SK-N-SH treated with all-trans-retinoic acid at 6 μM for 48 hours (cell line): ENCODE results near the gene LRRK1.

Experiments
- ATAC-seq: fragments of 200-7000 bp; cut with Tn5 transposase; 3 replicates; pipeline ENCODE4 v1.9.1; 2020; ENCODE audit warnings: mild to moderate bottlenecking, moderate library complexity
- BACH2 ChIP-seq: fragments of 250-450 bp; sonication (Bioruptor Pico); IDR thresholded peaks from 2 replicates; pipeline ENCODE4 v1.9.0; 2021; ENCODE audit warnings: mild to moderate bottlenecking, borderline replicate concordance
- CSDC2 ChIP-seq: fragments of 250-450 bp; sonication (Bioruptor Pico); IDR thresholded peaks from 2 replicates; pipeline ENCODE4 v1.5.0; 2020; ENCODE audit warnings: mild to moderate bottlenecking, moderate library complexity
- ISL1 ChIP-seq: fragments of 250-450 bp; sonication (Bioruptor Pico); IDR thresholded peaks from 2 replicates; pipeline ENCODE4 v2.1.2; 2022; ENCODE audit warnings: mild to moderate bottlenecking, moderate library complexity
- PATZ1 ChIP-seq: fragments of 250-450 bp; sonication (Bioruptor Pico); IDR thresholded peaks from 2 replicates; pipeline ENCODE4 v1.8.0; 2020; ENCODE audit warnings: mild to moderate bottlenecking, moderate library complexity, borderline replicate concordance
- PPARA ChIP-seq: fragments of 250-450 bp; sonication (Bioruptor Pico); IDR thresholded peaks from 2 replicates; pipeline ENCODE4 v1.5.0; 2020; ENCODE audit warnings: mild to moderate bottlenecking, borderline replicate concordance
- RARB ChIP-seq: fragments of 250-450 bp; sonication (Bioruptor Pico); IDR thresholded peaks from 2 replicates; pipeline ENCODE4 v1.8.0; 2021; ENCODE audit warnings: mild to moderate bottlenecking, moderate library complexity
- SNAI2 ChIP-seq: fragments of 250-450 bp; sonication (Bioruptor Pico); IDR thresholded peaks from 2 replicates; pipeline ENCODE4 v1.5.0; 2020; ENCODE audit warnings: mild to moderate bottlenecking, moderate library complexity
- TCF4 ChIP-seq: fragments of 250-450 bp; sonication (Bioruptor Pico); IDR thresholded peaks from 2 replicates; pipeline ENCODE4 v1.8.0; 2021; ENCODE audit warnings: mild to moderate bottlenecking, moderate library complexity, borderline replicate concordance
- TOX ChIP-seq: fragments of 250-450 bp; sonication (Bioruptor Pico); IDR thresholded peaks from 2 replicates; pipeline ENCODE4 v1.8.0; 2021; ENCODE audit warnings: mild to moderate bottlenecking, moderate library complexity, borderline replicate concordance
- TSHZ2 ChIP-seq: fragments of 250-450 bp; sonication (Bioruptor Pico); IDR thresholded peaks from 2 replicates; pipeline ENCODE4 v1.5.0; 2020; ENCODE audit warnings: mild to moderate bottlenecking, moderate library complexity
- ZC3H10 ChIP-seq: fragments of 250-450 bp; sonication (Bioruptor Pico); IDR thresholded peaks from 2 replicates; pipeline ENCODE4 v1.5.1; 2021; ENCODE audit warnings: mild to moderate bottlenecking, moderate library complexity
- ZFP3 ChIP-seq: fragments of 250-450 bp; sonication (Bioruptor Pico); IDR thresholded peaks from 2 replicates; pipeline ENCODE4 v1.5.0; 2020; ENCODE audit warnings: mild to moderate bottlenecking, moderate library complexity
- ZNF565 ChIP-seq: fragments of 450-650 bp; formaldehyde crosslinking; conservative IDR thresholded peaks from 2 replicates; pipeline ENCODE4 v1.5.0; 2020; ENCODE audit warnings: low read depth, mild to moderate bottlenecking, moderate library complexity
- ZNF70 ChIP-seq: fragments of 450-650 bp; formaldehyde crosslinking; IDR thresholded peaks from 2 replicates; pipeline ENCODE4 v1.5.0; 2020; ENCODE audit warnings: mild to moderate bottlenecking, moderate library complexity
- ZNF8 ChIP-seq: fragments of 450-650 bp; formaldehyde crosslinking; IDR thresholded peaks from 2 replicates; pipeline ENCODE4 v1.5.0; 2020; ENCODE audit warnings: mild to moderate bottlenecking, moderate library complexity
- TF ChIP-seq, protein P1 (sequence below): fragments of 250-450 bp; sonication (Bioruptor Pico); IDR thresholded peaks from 2 replicates; pipeline ENCODE4 v1.5.1; 2020; ENCODE audit warnings: low read depth, mild to moderate bottlenecking, moderate library complexity
- TF ChIP-seq, protein P2 (sequence below): fragments of 250-450 bp; sonication (Bioruptor Pico); IDR thresholded peaks from 2 replicates; pipeline ENCODE4 v1.8.0; 2021; ENCODE audit warnings: low read depth, mild to moderate bottlenecking, moderate library complexity, borderline replicate concordance
- TF ChIP-seq, protein P3 (sequence below): fragments of 250-450 bp; sonication (Bioruptor Pico); IDR thresholded peaks from 2 replicates; pipeline ENCODE4 v1.5.1; 2021; ENCODE audit warnings: mild to moderate bottlenecking, moderate library complexity

The LRRK1 gene

GRCh38 chr15:100926971-100927756, 8.0 kb downstream of the LRRK1 start:
- TF ChIP-seq BACH2 (CRISPR knock-in tag) (no peak), RARB (CRISPR knock-in tag) (no peak), SNAI2 (CRISPR knock-in tag) (no peak), ZFP3 (CRISPR knock-in tag) (no peak), TCF4 (CRISPR knock-in tag) (no peak), ISL1 (CRISPR knock-in tag) (no peak)
- no peak for ATAC-seq

- ATAC-seq: no peak
- no peak for TF ChIP-seq TOX (CRISPR knock-in tag)
- TF ChIP-seq, protein P1, sequence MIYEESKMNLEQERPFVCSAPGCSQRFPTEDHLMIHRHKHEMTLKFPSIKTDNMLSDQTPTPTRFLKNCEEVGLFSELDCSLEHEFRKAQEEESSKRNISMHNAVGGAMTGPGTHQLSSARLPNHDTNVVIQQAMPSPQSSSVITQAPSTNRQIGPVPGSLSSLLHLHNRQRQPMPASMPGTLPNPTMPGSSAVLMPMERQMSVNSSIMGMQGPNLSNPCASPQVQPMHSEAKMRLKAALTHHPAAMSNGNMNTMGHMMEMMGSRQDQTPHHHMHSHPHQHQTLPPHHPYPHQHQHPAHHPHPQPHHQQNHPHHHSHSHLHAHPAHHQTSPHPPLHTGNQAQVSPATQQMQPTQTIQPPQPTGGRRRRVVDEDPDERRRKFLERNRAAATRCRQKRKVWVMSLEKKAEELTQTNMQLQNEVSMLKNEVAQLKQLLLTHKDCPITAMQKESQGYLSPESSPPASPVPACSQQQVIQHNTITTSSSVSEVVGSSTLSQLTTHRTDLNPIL (CRISPR knock-in tag): no peak
- no peak for TF ChIP-seq SNAI2 (CRISPR knock-in tag)
- TF ChIP-seq ZNF8: no peak
- TF ChIP-seq, protein P2, sequence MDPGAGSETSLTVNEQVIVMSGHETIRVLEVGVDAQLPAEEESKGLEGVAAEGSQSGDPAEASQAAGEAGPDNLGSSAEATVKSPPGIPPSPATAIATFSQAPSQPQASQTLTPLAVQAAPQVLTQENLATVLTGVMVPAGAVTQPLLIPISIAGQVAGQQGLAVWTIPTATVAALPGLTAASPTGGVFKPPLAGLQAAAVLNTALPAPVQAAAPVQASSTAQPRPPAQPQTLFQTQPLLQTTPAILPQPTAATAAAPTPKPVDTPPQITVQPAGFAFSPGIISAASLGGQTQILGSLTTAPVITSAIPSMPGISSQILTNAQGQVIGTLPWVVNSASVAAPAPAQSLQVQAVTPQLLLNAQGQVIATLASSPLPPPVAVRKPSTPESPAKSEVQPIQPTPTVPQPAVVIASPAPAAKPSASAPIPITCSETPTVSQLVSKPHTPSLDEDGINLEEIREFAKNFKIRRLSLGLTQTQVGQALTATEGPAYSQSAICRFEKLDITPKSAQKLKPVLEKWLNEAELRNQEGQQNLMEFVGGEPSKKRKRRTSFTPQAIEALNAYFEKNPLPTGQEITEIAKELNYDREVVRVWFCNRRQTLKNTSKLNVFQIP (CRISPR knock-in tag): no peak
- TF ChIP-seq TCF4 (CRISPR knock-in tag): no peak
- no peak for TF ChIP-seq PATZ1 (CRISPR knock-in tag)
- TF ChIP-seq CSDC2 (CRISPR knock-in tag): no peak
- no peak for TF ChIP-seq ZC3H10 (CRISPR knock-in tag)
These were observed 9.6 kb downstream of the LRRK1 start for GRCh38 chr15:100928632-100929280.

GRCh38 chr15:100929641-100930042, 10.5 kb downstream of the LRRK1 start:
- no peak for ATAC-seq
- TF ChIP-seq PPARA (CRISPR knock-in tag) (no peak), CSDC2 (CRISPR knock-in tag) (no peak), ISL1 (CRISPR knock-in tag) (no peak), BACH2 (CRISPR knock-in tag) (no peak), RARB (CRISPR knock-in tag) (no peak), PATZ1 (CRISPR knock-in tag) (no peak), ZFP3 (CRISPR knock-in tag) (no peak), TOX (CRISPR knock-in tag) (no peak)
- TF ChIP-seq, protein P1 (CRISPR knock-in tag): no peak

DNA sequence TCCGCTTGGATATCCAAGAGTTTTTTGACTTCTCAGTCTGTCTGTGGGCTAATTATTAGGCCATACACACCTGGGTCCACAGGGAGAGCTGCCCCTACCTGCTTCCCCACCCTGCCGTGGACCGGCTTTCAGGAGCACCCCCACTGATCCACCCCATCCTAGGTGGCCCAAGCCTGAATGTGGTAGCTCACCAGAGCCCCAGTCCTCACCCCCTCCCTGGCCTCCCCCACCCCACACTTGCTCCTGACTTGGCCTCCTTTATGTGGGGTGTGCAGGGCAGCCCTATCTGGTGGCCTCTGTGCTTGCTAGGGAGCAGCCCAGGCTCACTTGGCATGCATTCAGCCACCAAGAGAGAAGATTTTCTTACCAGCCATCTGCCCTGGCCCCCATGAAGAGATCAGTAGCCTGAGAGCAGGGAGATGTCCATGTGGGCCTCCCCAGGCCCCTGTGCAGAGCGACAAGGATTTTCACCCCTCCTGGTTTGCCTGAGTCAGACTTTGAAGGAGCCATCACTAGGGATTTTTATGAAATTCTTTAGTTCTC, 11.2 kb downstream of the LRRK1 start:
- ATAC-seq: no peak
- TF ChIP-seq SNAI2 (CRISPR knock-in tag) (no peak), ZFP3 (CRISPR knock-in tag) (no peak), TSHZ2 (CRISPR knock-in tag) (no peak), ZNF565 (CRISPR knock-in tag) (no peak), ZNF70 (CRISPR knock-in tag) (no peak)
- TF ChIP-seq, protein P2 (CRISPR knock-in tag): no peak
- TF ChIP-seq, protein P3, sequence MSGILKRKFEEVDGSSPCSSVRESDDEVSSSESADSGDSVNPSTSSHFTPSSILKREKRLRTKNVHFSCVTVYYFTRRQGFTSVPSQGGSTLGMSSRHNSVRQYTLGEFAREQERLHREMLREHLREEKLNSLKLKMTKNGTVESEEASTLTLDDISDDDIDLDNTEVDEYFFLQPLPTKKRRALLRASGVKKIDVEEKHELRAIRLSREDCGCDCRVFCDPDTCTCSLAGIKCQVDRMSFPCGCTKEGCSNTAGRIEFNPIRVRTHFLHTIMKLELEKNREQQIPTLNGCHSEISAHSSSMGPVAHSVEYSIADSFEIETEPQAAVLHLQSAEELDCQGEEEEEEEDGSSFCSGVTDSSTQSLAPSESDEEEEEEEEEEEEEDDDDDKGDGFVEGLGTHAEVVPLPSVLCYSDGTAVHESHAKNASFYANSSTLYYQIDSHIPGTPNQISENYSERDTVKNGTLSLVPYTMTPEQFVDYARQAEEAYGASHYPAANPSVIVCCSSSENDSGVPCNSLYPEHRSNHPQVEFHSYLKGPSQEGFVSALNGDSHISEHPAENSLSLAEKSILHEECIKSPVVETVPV (CRISPR knock-in tag): no peak
